Neuron (in vitro differentiated cells): Measurements from ENCODE around the gene MEIS2.
"Not testable (repeated sequence)": the region's sequence is repeated elsewhere in the genome, so short reads cannot be mapped to it uniquely, and the experiment has no call there.

Experiments used
- H2AFZ ChIP-seq: one replicate; pipeline ENCODE4 v1.6.1; 2013; ENCODE audit warnings: low read depth, mild to moderate bottlenecking, inconsistent platforms, low read length, moderate library complexity
- H3K27me3 ChIP-seq: one replicate; pipeline ENCODE4 v1.6.1; 2013; ENCODE audit warnings: low read length; ENCODE audit not compliant: insufficient read depth
- H3K36me3 ChIP-seq: one replicate; pipeline ENCODE4 v1.6.1; 2013; ENCODE audit warnings: low read length; ENCODE audit not compliant: insufficient read depth
- H3K4me1 ChIP-seq: one replicate; pipeline ENCODE4 v1.6.1; 2013; ENCODE audit warnings: low read length; ENCODE audit not compliant: insufficient read depth
- H3K4me3 ChIP-seq: 2 replicates; pipeline ENCODE4 v1.5.1; 2013; ENCODE audit warnings: mild to moderate bottlenecking, low read length, moderate library complexity
- H3K9me3 ChIP-seq: one replicate; pipeline ENCODE4 v1.6.1; 2013; ENCODE audit warnings: low read length

The MEIS2 gene

GRCh38 chr15:36982430-36982829 is 117.9 kb downstream of the MEIS2 start:
- Histone ChIP-seq H3K27me3 (no peaks in the 10 kb centered on the region), H3K4me3 (no peak overlapping the region), H3K36me3 (no peaks in the 10 kb centered on the region), H3K9me3 (peaks cover 6% of the 10 kb centered on the region), H2AFZ (no peak overlapping the region), H3K4me1 (peaks cover 6% of the 10 kb centered on the region)

GRCh38 chr15:36980281-36980680 is 120.1 kb downstream of the MEIS2 start:
- not testable (repeated sequence) for H3K36me3 ChIP-seq, H3K9me3 ChIP-seq, H3K4me1 ChIP-seq

GRCh38 chr15:36978625-36979024 is 121.7 kb downstream of the MEIS2 start:
- no peak overlapping the region for H3K4me3 ChIP-seq
- peaks cover 6% of the 10 kb centered on the region for H3K4me1 ChIP-seq
- no peaks in the 10 kb centered on the region for H3K36me3 ChIP-seq
- H3K9me3 ChIP-seq: peaks cover 1% of the 10 kb centered on the region
- H2AFZ ChIP-seq: no peak overlapping the region
- no peaks in the 10 kb centered on the region for H3K27me3 ChIP-seq

More at GRCh38 chr15:36980281-36980680, 120.1 kb downstream of the MEIS2 start:
- not testable (repeated sequence) for H3K4me3 ChIP-seq, H2AFZ ChIP-seq, H3K27me3 ChIP-seq

- H3K9me3 ChIP-seq: peaks cover 1% of the 10 kb centered on the region
- no peak overlapping the region for H2AFZ ChIP-seq
- peaks cover 6% of the 10 kb centered on the region for H3K4me1 ChIP-seq
- H3K4me3 ChIP-seq: no peak overlapping the region
- no peaks in the 10 kb centered on the region for H3K36me3 ChIP-seq
- no peaks in the 10 kb centered on the region for H3K27me3 ChIP-seq
Observed at GRCh38 chr15:36978126-36978525, 122.2 kb downstream of the MEIS2 start.

GRCh38 chr15:36977659-36978058 is 122.7 kb downstream of the MEIS2 start:
- H3K27me3 ChIP-seq: no peaks in the 10 kb centered on the region
- peaks cover 6% of the 10 kb centered on the region for H3K4me1 ChIP-seq
- no peak overlapping the region for H3K4me3 ChIP-seq
- no peak overlapping the region for H2AFZ ChIP-seq
- no peaks in the 10 kb centered on the region for H3K9me3 ChIP-seq
- no peaks in the 10 kb centered on the region for H3K36me3 ChIP-seq

GRCh38 chr15:36972704-36973103 is 127.6 kb downstream of the MEIS2 start:
- H3K27me3 ChIP-seq: no peaks in the 10 kb centered on the region
- no peaks in the 10 kb centered on the region for H3K4me1 ChIP-seq
- no peak overlapping the region for H2AFZ ChIP-seq
- H3K9me3 ChIP-seq: no peaks in the 10 kb centered on the region
- H3K4me3 ChIP-seq: no peak overlapping the region
- H3K36me3 ChIP-seq: no peaks in the 10 kb centered on the region

- Histone ChIP-seq H3K4me3 (no peak overlapping the region), H3K27me3 (no peaks in the 10 kb centered on the region), H3K4me1 (peaks cover 2% of the 10 kb centered on the region), H2AFZ (no peak overlapping the region), H3K9me3 (no peaks in the 10 kb centered on the region), H3K36me3 (no peaks in the 10 kb centered on the region)
Observed at GRCh38 chr15:36970522-36970921, 129.8 kb downstream of the MEIS2 start.

- no peak overlapping the region for H2AFZ ChIP-seq
- H3K4me3 ChIP-seq: no peak overlapping the region
- no peaks in the 10 kb centered on the region for H3K27me3 ChIP-seq
- peaks cover 2% of the 10 kb centered on the region for H3K4me1 ChIP-seq
- no peaks in the 10 kb centered on the region for H3K36me3 ChIP-seq
- H3K9me3 ChIP-seq: no peaks in the 10 kb centered on the region
Observed at GRCh38 chr15:36967929-36968328, 132.4 kb downstream of the MEIS2 start.

- peaks cover 2% of the 10 kb centered on the region for H3K4me1 ChIP-seq
- H3K27me3 ChIP-seq: no peaks in the 10 kb centered on the region
- no peak overlapping the region for H3K4me3 ChIP-seq
- H3K9me3 ChIP-seq: no peaks in the 10 kb centered on the region
- H3K36me3 ChIP-seq: no peaks in the 10 kb centered on the region
- no peak overlapping the region for H2AFZ ChIP-seq
Observed at GRCh38 chr15:36966708-36967107, 133.6 kb downstream of the MEIS2 start.

- Histone ChIP-seq H3K36me3 (no peaks in the 10 kb centered on the region), H3K4me1 (peaks cover 2% of the 10 kb centered on the region), H2AFZ (no peak overlapping the region), H3K4me3 (no peak overlapping the region), H3K9me3 (no peaks in the 10 kb centered on the region), H3K27me3 (no peaks in the 10 kb centered on the region)
Observed at GRCh38 chr15:36965570-36966342, 134.6 kb downstream of the MEIS2 start.

GRCh38 chr15:36964626-36965025 is 135.7 kb downstream of the MEIS2 start:
- H2AFZ ChIP-seq: no peak overlapping the region
- no peaks in the 10 kb centered on the region for H3K9me3 ChIP-seq
- H3K4me3 ChIP-seq: no peak overlapping the region
- peaks cover 2% of the 10 kb centered on the region for H3K4me1 ChIP-seq
- no peaks in the 10 kb centered on the region for H3K27me3 ChIP-seq
- no peaks in the 10 kb centered on the region for H3K36me3 ChIP-seq

GRCh38 chr15:36961956-36962355 is 138.4 kb downstream of the MEIS2 start:
- H3K27me3 ChIP-seq: no peaks in the 10 kb centered on the region
- H3K36me3 ChIP-seq: no peaks in the 10 kb centered on the region
- no peaks in the 10 kb centered on the region for H3K9me3 ChIP-seq
- H2AFZ ChIP-seq: no peak overlapping the region
- no peak overlapping the region for H3K4me3 ChIP-seq
- peaks cover 6% of the 10 kb centered on the region for H3K4me1 ChIP-seq

GRCh38 chr15:36960947-36961227 is 139.5 kb downstream of the MEIS2 start:
- Histone ChIP-seq H3K27me3 (no peaks in the 10 kb centered on the region), H3K36me3 (no peaks in the 10 kb centered on the region), H3K9me3 (no peaks in the 10 kb centered on the region), H3K4me1 (peaks cover 4% of the 10 kb centered on the region), H3K4me3 (no peak overlapping the region), H2AFZ (no peak overlapping the region)
